Urinary bladder (tissue), 4 donors: Measurements from ENCODE around the gene PGF. TPM values are rescaled to one million over a fixed set of nuclear protein-coding genes. Genes with fewer than 3 reads are reported as not detected.

Experiments used
- DNase-seq: peaks from one replicate; pipeline ENCODE4 v3.0.0-alpha.2; 2015; ENCODE audit errors: extremely low spot score
- H3K27ac ChIP-seq: one replicate; pipeline ENCODE4 v1.5.1; 2013; ENCODE audit warnings: low read depth, mild to moderate bottlenecking, moderate library complexity
- H3K36me3 ChIP-seq: one replicate; pipeline ENCODE4 v1.6.1; 2013; ENCODE audit warnings: mild to moderate bottlenecking, moderate library complexity; ENCODE audit not compliant: insufficient read depth
- H3K4me1 ChIP-seq: one replicate; pipeline ENCODE4 v1.6.1; 2013; ENCODE audit warnings: mild to moderate bottlenecking, moderate library complexity; ENCODE audit not compliant: insufficient read depth
- H3K4me3 ChIP-seq: one replicate; pipeline ENCODE4 v1.5.1; 2013; ENCODE audit warnings: low read depth, low read length
- WGBS: extraction: QIAGEN DNeasy Blood & Tissue Kit; methylation state at CpG from one replicate; pipeline ENCODE4 v1.1.7; 2013; 5-methylcytosine and 5-hydroxymethylcytosine counted together
- polyA plus RNA-seq: library from polyadenylated mRNA; stranded (reverse); fragments of 200-250 nt; gene quantifications from one replicate; pipeline ENCODE4 v1.2.3, GENCODE V29; 2013
- total RNA-seq: library from RNA; depleted of rRNA; stranded (reverse); fragments of >200 nt; gene quantifications from one replicate; pipeline ENCODE4 v1.2.3, GENCODE V29; 2014
- donor health status: healthy with polysubstance abuse.
- donor health status: healthy.

Gene PGF
- total and polyA plus RNA-seq, 2 donors: 7.3 to 18.7 TPM

DNA sequence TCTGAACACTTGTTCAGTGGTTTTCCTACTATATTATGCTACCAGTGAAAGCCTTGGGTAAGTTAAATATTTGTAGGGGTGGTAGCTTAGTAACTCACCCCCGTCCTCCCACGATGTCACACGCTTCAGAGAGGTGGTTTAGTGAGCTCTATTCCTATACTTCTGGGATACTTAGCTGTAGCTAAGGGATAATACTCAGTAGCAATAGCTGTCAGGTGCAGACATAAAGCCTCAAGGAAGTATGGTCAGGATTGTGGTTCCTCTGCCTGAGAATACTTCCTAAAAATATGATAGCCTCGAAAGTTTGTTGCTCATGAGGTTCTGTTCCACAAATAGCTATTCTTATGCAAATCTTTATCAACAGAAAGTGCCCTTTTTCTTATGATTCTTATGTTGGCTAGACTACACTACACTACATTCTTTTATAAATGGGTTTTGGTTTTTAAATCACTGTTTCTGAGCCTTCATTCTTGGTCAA is 61.7 kb downstream of the PGF start:
- WGBS: 82% methylated on average over 4 of the region's 4 CpGs
- H3K4me1 ChIP-seq: no peaks in the 10 kb centered on the region

DNA sequence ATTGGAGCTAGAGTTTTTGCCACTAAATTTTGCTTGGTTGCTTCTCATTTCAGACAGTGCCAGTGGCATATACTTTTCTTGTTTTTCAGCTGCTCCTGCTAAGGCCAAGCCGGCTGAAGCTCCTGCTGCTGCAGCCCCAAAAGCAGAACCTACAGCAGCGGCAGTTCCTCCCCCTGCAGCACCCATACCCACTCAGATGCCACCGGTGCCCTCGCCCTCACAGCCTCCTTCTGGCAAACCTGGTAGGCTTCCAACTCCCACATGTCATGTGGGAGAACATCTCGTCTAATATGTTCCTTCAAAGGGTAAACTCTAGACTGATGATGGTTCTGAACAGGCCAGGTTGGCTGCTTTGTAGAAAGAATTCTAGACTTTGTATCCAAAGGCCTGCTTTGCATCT is 62.7 kb downstream of the PGF start:
- no peaks in the 10 kb centered on the region for H3K4me1 ChIP-seq
- H3K36me3 ChIP-seq: peaks cover 17% of the 10 kb centered on the region

More for the DNA sequence above, 61.7 kb downstream of the PGF start:
- Histone ChIP-seq H3K4me3 (no peak overlapping the region), H3K27ac (no peak overlapping the region), H3K36me3 (peaks cover 22% of the 10 kb centered on the region)
- no peak for DNase-seq

DNA sequence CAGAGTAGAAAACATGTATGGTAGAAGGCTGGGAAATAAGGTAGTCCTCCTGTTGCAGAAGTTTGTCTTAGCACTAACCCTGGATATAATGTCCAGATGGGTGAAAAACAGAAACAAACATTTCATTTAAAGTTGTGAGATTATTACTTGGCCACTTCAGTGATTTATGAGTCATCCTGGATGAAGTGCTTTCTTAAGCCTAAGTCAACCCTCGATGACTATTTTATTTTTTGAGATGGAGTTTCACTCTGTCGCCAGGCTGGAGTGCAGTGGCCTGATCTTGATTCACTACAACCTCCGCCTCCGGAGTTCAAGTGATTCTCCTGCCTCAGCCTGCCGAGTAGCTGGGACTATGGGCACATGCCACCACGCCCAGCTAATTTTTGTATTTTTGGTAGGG is 63.5 kb downstream of the PGF start:
- Histone ChIP-seq H3K27ac (no peak overlapping the region), H3K36me3 (peaks cover 17% of the 10 kb centered on the region), H3K4me3 (no peak overlapping the region), H3K4me1 (no peaks in the 10 kb centered on the region)
- WGBS: 89% methylated on average over 6 of the region's 6 CpGs
- DNase-seq: no peak

More for the DNA sequence above, 62.7 kb downstream of the PGF start:
- Histone ChIP-seq H3K4me3 (no peak overlapping the region), H3K27ac (no peak overlapping the region)
- DNase-seq: no peak
- 79% methylated on average over 5 of the region's 5 CpGs for WGBS

Other genes with a start within 250 kb of the PGF start
- gene AREL1, start 242.5 kb downstream of the PGF start, total RNA-seq: 20.4 TPM
- gene AREL1, start 242.5 kb downstream of the PGF start, polyA plus RNA-seq: 9.2 TPM
- 38.0 TPM for gene FCF1, start 242.5 kb downstream of the PGF start, total RNA-seq
- 38.3 TPM for gene FCF1, start 242.5 kb downstream of the PGF start, polyA plus RNA-seq
- 153 TPM for gene YLPM1, start 192.3 kb downstream of the PGF start, total RNA-seq
- gene YLPM1, start 192.3 kb downstream of the PGF start, polyA plus RNA-seq: 23.0 TPM
- gene PROX2, start 79.5 kb downstream of the PGF start, total RNA-seq: not detected
- gene PROX2, start 79.5 kb downstream of the PGF start, polyA plus RNA-seq: not detected
- 50.2 TPM for gene DLST, start 73.7 kb downstream of the PGF start, total RNA-seq
- gene DLST, start 73.7 kb downstream of the PGF start, polyA plus RNA-seq: 96.3 TPM
- gene RPS6KL1, start 32.3 kb downstream of the PGF start, total RNA-seq: 2.4 TPM
- 3.7 TPM for gene RPS6KL1, start 32.3 kb downstream of the PGF start, polyA plus RNA-seq
- 16.0 TPM for gene EIF2B2, start 47.3 kb upstream of the PGF start, total RNA-seq
- gene EIF2B2, start 47.3 kb upstream of the PGF start, polyA plus RNA-seq: 44.8 TPM
- 97.1 TPM for gene MLH3, start 95.9 kb upstream of the PGF start, total RNA-seq
- gene MLH3, start 95.9 kb upstream of the PGF start, polyA plus RNA-seq: 15.3 TPM
- 14.7 TPM for gene ACYP1, start 108.4 kb upstream of the PGF start, total RNA-seq
- gene ACYP1, start 108.4 kb upstream of the PGF start, polyA plus RNA-seq: 23.5 TPM
- 1.5 TPM for gene ZC2HC1C, start 114.0 kb upstream of the PGF start, total RNA-seq
- 2.3 TPM for gene ZC2HC1C, start 114.0 kb upstream of the PGF start, polyA plus RNA-seq
- 70.3 TPM for gene NEK9, start 171.5 kb upstream of the PGF start, total RNA-seq
- 74.7 TPM for gene NEK9, start 171.5 kb upstream of the PGF start, polyA plus RNA-seq
- gene TMED10, start 221.0 kb upstream of the PGF start, total RNA-seq: 231 TPM
- 242 TPM for gene TMED10, start 221.0 kb upstream of the PGF start, polyA plus RNA-seq